Lower leg skin (tissue), 4 donors: ENCODE data around the gene SRSF1. TPM values are rescaled to one million over a fixed set of nuclear protein-coding genes. Genes with fewer than 3 reads are reported as not detected.
"Not testable (repeated sequence)": the region's sequence is repeated elsewhere in the genome, so short reads cannot be mapped to it uniquely, and the experiment has no call there.

Experiments
- DNase-seq, 2 donors: peaks; one replicate each; pipeline ENCODE4 v3.0.0-alpha.2; 2019; ENCODE audit warnings: low spot score in 2 of 2
- H3K4me3 ChIP-seq: fragments of 200-600 bp; sonication (generic); 2 replicates; pipeline ENCODE4 v1.5.1; 2017; ENCODE audit warnings: mild to moderate bottlenecking, low read depth; ENCODE audit not compliant: poor library complexity, severe bottlenecking
- POLR2A ChIP-seq, 2 donors: fragments of 450-650 bp; IDR thresholded peaks; one replicate each; pipeline ENCODE4 v1.6.1; 2016 to 2017; ENCODE audit warnings: antibody characterized with exemption in 2 of 2, mild to moderate bottlenecking in 1 of 2, moderate library complexity in 1 of 2
- WGBS, 2 donors: methylation state at CpG; one replicate each; pipeline ENCODE4 v1.1.5; 2018; 5-methylcytosine and 5-hydroxymethylcytosine counted together
- intact Hi-C: fragments of 100-400 bp; cut with DNase I; formaldehyde crosslinking; loops from one replicate; pipeline ENCODE4 v1.15.0; 2023; ENCODE audit warnings: low total_unique reads
- total RNA-seq, 4 donors: library from RNA; depleted of rRNA; stranded (reverse); fragments of >200 nt; gene quantifications; one replicate each; pipeline ENCODE4 v1.1.0, GENCODE V29; 2016
- TF ChIP-seq, protein P1 (sequence below), 3 donors: fragments of 450-650 bp; IDR thresholded peaks; one replicate each; pipeline ENCODE4 v1.5.1; 2016; ENCODE audit warnings: antibody characterized with exemption in 3 of 3, mild to moderate bottlenecking in 3 of 3, moderate library complexity in 2 of 3

SRSF1 gene
- total RNA-seq, 4 donors from 2014 or later = 82.3 to 128 (median 104) TPM

- intact Hi-C loops = no loop called here
- 91 to 92% methylated on average over 2 of the region's 2 CpGs for WGBS, 2 donors
- DNase-seq = no peak
- no peak overlapping the region for H3K4me3 ChIP-seq
- TF ChIP-seq, protein P1, sequence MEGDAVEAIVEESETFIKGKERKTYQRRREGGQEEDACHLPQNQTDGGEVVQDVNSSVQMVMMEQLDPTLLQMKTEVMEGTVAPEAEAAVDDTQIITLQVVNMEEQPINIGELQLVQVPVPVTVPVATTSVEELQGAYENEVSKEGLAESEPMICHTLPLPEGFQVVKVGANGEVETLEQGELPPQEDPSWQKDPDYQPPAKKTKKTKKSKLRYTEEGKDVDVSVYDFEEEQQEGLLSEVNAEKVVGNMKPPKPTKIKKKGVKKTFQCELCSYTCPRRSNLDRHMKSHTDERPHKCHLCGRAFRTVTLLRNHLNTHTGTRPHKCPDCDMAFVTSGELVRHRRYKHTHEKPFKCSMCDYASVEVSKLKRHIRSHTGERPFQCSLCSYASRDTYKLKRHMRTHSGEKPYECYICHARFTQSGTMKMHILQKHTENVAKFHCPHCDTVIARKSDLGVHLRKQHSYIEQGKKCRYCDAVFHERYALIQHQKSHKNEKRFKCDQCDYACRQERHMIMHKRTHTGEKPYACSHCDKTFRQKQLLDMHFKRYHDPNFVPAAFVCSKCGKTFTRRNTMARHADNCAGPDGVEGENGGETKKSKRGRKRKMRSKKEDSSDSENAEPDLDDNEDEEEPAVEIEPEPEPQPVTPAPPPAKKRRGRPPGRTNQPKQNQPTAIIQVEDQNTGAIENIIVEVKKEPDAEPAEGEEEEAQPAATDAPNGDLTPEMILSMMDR (IDR thresholded peaks at IDR 0.05) = no peak
- TF ChIP-seq POLR2A (IDR thresholded peaks at IDR 0.05) = no peak
These were observed 43.9 kb upstream of the SRSF1 start for GRCh38 chr17:58050966-58051365.

GRCh38 chr17:58049533-58049932 lies 42.5 kb upstream of the SRSF1 start:
- intact Hi-C loops = no loop called here
- TF ChIP-seq POLR2A (IDR thresholded peaks at IDR 0.05) = no peak
- TF ChIP-seq, protein P1 (IDR thresholded peaks at IDR 0.05) = no peak
- WGBS, 2 donors = 83 to 89% methylated on average over 4 of the region's 4 CpGs
- H3K4me3 ChIP-seq = no peak overlapping the region
- peak in 1 of 2 donors; percentile 14 for DNase-seq

- TF ChIP-seq, protein P1 (IDR thresholded peaks at IDR 0.05) = no peak
- TF ChIP-seq POLR2A (IDR thresholded peaks at IDR 0.05) = no peak
- intact Hi-C loops = no loop called here
- H3K4me3 ChIP-seq = no peak overlapping the region
- peak in 1 of 2 donors; percentile 25 for DNase-seq
- WGBS, 2 donors = 53 to 71% methylated on average over 4 of the region's 4 CpGs
These were observed 40.5 kb upstream of the SRSF1 start for GRCh38 chr17:58047376-58048150.

DNA sequence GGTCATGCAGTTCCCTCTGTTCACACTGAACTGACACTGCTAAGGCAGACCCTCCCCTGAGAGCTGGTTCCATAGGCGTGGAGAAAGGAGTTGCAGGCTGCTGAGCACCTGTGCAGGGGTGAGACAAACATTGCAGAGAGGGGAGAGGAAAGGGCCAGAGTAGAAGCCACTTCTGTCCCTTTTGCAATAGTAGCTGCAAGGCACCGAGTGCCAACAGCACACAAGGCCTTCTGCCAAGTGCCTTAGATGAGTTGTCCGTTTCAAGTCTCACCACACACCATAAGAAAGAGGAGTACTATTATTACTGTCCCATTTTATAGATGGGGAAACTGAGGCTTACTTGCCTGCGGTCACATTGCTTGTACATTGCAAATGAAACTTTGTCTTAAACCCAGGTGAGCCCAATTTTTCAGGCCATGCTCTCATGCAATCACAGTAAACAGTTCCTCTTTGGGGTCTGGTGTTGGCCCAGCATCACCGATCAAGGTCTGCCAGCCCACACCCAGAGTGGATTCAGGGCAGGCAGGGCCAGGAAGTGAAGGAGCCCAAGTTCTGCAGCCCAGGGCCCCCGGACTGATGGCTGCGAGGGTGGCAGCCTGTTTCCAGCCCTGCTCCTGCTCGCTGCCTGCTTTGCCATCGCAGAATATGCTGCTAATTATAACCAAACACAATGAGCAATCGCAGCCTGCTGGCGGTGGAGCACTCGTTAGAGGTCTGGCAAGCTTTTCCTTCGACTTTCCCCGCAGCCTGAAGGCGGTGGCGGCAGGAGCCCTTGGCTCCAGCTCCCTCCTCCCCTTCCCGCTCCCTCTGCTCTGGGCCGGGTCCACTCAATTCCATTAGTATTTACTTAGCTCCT lies 39.4 kb upstream of the SRSF1 start:
- no peak for TF ChIP-seq POLR2A (IDR thresholded peaks at IDR 0.05)
- TF ChIP-seq, protein P1 (IDR thresholded peaks at IDR 0.05) = no peak
- intact Hi-C loops = no loop called here
- no peak overlapping the region for H3K4me3 ChIP-seq
- DNase-seq = peak in 1 of 2 donors; percentile 81
- 34 to 36% methylated on average over 18 of the region's 18 CpGs for WGBS, 2 donors

GRCh38 chr17:58044256-58044655 lies 37.2 kb upstream of the SRSF1 start:
- DNase-seq, H3K4me3 ChIP-seq, intact Hi-C loops: not testable (repeated sequence)
- WGBS, 2 donors = 88 to 89% methylated on average over 6 of the region's 6 CpGs
